OCI-LY1 (cell line): ENCODE results near the gene EIF3J.

Experiments used
- EZH2 ChIP-seq: fragments of 200-600 bp; sonication (generic), shearing (Covaris generic); IDR thresholded peaks from 2 replicates; pipeline ENCODE4 v1.8.0; 2017; ENCODE audit warnings: borderline replicate concordance, mixed run types, mild to moderate bottlenecking, antibody characterized with exemption, low read length, moderate library complexity, mixed read lengths
- TF ChIP-seq, protein P1 (sequence below): fragments of 200-600 bp; sonication (generic), shearing (Covaris generic); IDR thresholded peaks from 2 replicates; pipeline ENCODE4 v1.5.1; 2017; ENCODE audit warnings: mild to moderate bottlenecking, antibody characterized with exemption, low read length, moderate library complexity, mixed read lengths

- TF ChIP-seq, protein P1, sequence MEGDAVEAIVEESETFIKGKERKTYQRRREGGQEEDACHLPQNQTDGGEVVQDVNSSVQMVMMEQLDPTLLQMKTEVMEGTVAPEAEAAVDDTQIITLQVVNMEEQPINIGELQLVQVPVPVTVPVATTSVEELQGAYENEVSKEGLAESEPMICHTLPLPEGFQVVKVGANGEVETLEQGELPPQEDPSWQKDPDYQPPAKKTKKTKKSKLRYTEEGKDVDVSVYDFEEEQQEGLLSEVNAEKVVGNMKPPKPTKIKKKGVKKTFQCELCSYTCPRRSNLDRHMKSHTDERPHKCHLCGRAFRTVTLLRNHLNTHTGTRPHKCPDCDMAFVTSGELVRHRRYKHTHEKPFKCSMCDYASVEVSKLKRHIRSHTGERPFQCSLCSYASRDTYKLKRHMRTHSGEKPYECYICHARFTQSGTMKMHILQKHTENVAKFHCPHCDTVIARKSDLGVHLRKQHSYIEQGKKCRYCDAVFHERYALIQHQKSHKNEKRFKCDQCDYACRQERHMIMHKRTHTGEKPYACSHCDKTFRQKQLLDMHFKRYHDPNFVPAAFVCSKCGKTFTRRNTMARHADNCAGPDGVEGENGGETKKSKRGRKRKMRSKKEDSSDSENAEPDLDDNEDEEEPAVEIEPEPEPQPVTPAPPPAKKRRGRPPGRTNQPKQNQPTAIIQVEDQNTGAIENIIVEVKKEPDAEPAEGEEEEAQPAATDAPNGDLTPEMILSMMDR = no peak
- TF ChIP-seq EZH2 = no peak
Observed at GRCh38 chr15:44535092-44535491, 1.9 kb upstream of the EIF3J start.
